ENCODE measurements around the gene PIP4K2A. TPM values are rescaled to one million over a fixed set of nuclear protein-coding genes. Genes with fewer than 3 reads are reported as not detected.

Gene PIP4K2A
- total and polyA plus RNA-seq, 2 of the 13 experiments (the other 11 are each of a cell fraction or from before 2014, with no cell fraction given): 9.1 to 22.6 TPM

GRCh38 chr10:22693860-22694259, 20.5 kb downstream of the PIP4K2A start:
- DNase-seq (ENCODE audit: low spot score) (no peak), FAIRE-seq (no peak), ATAC-seq (no peak)
- ChIA-PET POLR2A (no interaction called here), CTCF (ENCODE audit: low intra/inter-chr PET ratio, low total read pairs) (no interaction called here)
- TF ChIP-seq ATF1 (CRISPR knock-in tag; IDR thresholded peaks at IDR 0.05) (no peak), REL (CRISPR knock-in tag; conservative IDR thresholded peaks at IDR 0.05) (no peak), MIER3 (CRISPR knock-in tag; IDR thresholded peaks at IDR 0.05; ENCODE audit: borderline replicate concordance) (no peak), PAX8 (CRISPR knock-in tag; IDR thresholded peaks at IDR 0.05; ENCODE audit: borderline replicate concordance) (no peak), TCF12 (IDR thresholded peaks at IDR 0.05) (no peak), TCF12 (CRISPR knock-in tag; IDR thresholded peaks at IDR 0.05) (no peak), SOX5 (CRISPR knock-in tag; IDR thresholded peaks at IDR 0.05; ENCODE audit: borderline replicate concordance) (no peak), GABPB1 (CRISPR knock-in tag; IDR thresholded peaks at IDR 0.05) (no peak), NFAT5 (CRISPR knock-in tag; IDR thresholded peaks at IDR 0.05) (no peak), ZNF296 (CRISPR knock-in tag; conservative IDR thresholded peaks at IDR 0.05) (no peak), DR1 (CRISPR knock-in tag; IDR thresholded peaks at IDR 0.05) (no peak), JDP2 (CRISPR knock-in tag; IDR thresholded peaks at IDR 0.05; ENCODE audit: borderline replicate concordance) (no peak), USF2 (IDR thresholded peaks at IDR 0.05; ENCODE audit: low read depth, low read length) (no peak), USF2 (CRISPR knock-in tag; IDR thresholded peaks at IDR 0.05; ENCODE audit: borderline replicate concordance) (no peak), CREM (IDR thresholded peaks at IDR 0.05) (no peak), CREM (CRISPR knock-in tag; IDR thresholded peaks at IDR 0.05) (no peak)
- H3K79me2 ChIP-seq (ENCODE audit: insufficient read depth, low read length): peaks cover 40% of the 10 kb centered on the region
- H3K4me1 ChIP-seq (ENCODE audit: insufficient read depth, low read length): peaks cover 18% of the 10 kb centered on the region; the same call in 1 of the 2 replicates
- H3K36me3 ChIP-seq (replicated peaks in 1 of 2; ENCODE audit: control insufficient read depth in 1 of 2, insufficient read depth in 2 of 2, low read length in 2 of 2): no peaks in the 10 kb centered on the region
- no peak overlapping the region for H3K9ac ChIP-seq (ENCODE audit: insufficient read depth, low read depth, low read length)
- BruUV-seq (replicated peaks): no TSS peak
- no peaks in the 10 kb centered on the region for H3K9me3 ChIP-seq (ENCODE audit: low read length)
- no peaks in the 10 kb centered on the region for H3K27me3 ChIP-seq (ENCODE audit: control insufficient read depth in 1 of 2, insufficient read depth in 2 of 2, low read length in 2 of 2)
- in situ Hi-C loops (cut with HindIII; ENCODE audit: extremely low pct_ligation_motif_present, low pct_unique_long_range_greater_than_20kb): no loop called here
- H4K20me1 ChIP-seq (ENCODE audit: insufficient read depth, low read length): 0 out of 2 replicates have a peak, but pooled peaks cover 3% of the 10 kb centered on the region
- no peak overlapping the region for H3K27ac ChIP-seq (ENCODE audit: extremely low read length, insufficient read depth, low read length)
- no peak overlapping the region for H2AFZ ChIP-seq (ENCODE audit: low read length)
- WGBS (ENCODE audit: low lambda C conversion rate): 96% methylated on average over 6 of the region's 6 CpGs
- no peak overlapping the region for H3K4me3 ChIP-seq (replicated peaks in 1 of 3; ENCODE audit: insufficient read depth in 1 of 3, low read depth in 2 of 3, low read length in 3 of 3)
- intact Hi-C loops (cut with micrococcal nuclease; ENCODE audit: unreplicated experiment): no loop called here
- H3K4me2 ChIP-seq (ENCODE audit: low read depth, low read length): no peak overlapping the region
